CD4-positive, alpha-beta T cell (primary cell): ENCODE results near the gene PLEKHG4B. TPM values are rescaled to one million over a fixed set of nuclear protein-coding genes. Genes with fewer than 3 reads are reported as not detected.
"Not testable (repeated sequence)": the region's sequence is repeated elsewhere in the genome, so short reads cannot be mapped to it uniquely, and the experiment has no call there.

Source experiments
- ATAC-seq: fragments of 200-7000 bp; cut with Tn5 transposase; one replicate; pipeline ENCODE4 v1.10.0; 2022; ENCODE audit warnings: mild to moderate bottlenecking; ENCODE audit not compliant: poor library complexity
- CTCF ChIA-PET: fragments of 350-600 bp; sonication (Branson Sonifier 250); formaldehyde crosslinking; loops from one replicate; lab custom pipeline; 2021; ENCODE audit warnings: antibody characterized with exemption, inconsistent platforms; lab: Charles Lee
- POLR2A ChIA-PET: fragments of 350-600 bp; sonication (Branson Sonifier 250); formaldehyde crosslinking; loops from one replicate; lab custom pipeline; 2021; ENCODE audit warnings: antibody characterized with exemption, inconsistent platforms; lab: Charles Lee
- DNase-seq, 14 experiments: peaks; one replicate each; pipeline ENCODE4 v3.0.0-alpha.2; 2013 to 2020; ENCODE audit warnings: mixed read lengths in 2 of 14
- H3K27ac ChIP-seq, 2 donors: one replicate each; pipeline versions ENCODE4 v1.5.1 to v1.7.0; 2013; ENCODE audit warnings: low read length in 2 of 2, low read depth in 1 of 2, mild to moderate bottlenecking in 1 of 2
- H3K27me3 ChIP-seq, 2 experiments: 1 replicate in 1 of 2; 2 replicates in 1 of 2; pipeline versions ENCODE4 v1.6.1 to v1.7.0; 2013; ENCODE audit warnings: low read length in 2 of 2, control low read depth in 1 of 2, mild to moderate bottlenecking in 1 of 2, moderate library complexity in 1 of 2; ENCODE audit not compliant: insufficient read depth in 2 of 2, control insufficient read depth in 1 of 2
- H3K36me3 ChIP-seq: one replicate; pipeline ENCODE4 v1.6.1; 2013; ENCODE audit warnings: low read length, control low read depth; ENCODE audit not compliant: insufficient read depth
- H3K4me1 ChIP-seq: one replicate; pipeline ENCODE4 v1.6.1; 2013; ENCODE audit warnings: low read length, control low read depth; ENCODE audit not compliant: insufficient read depth
- H3K4me3 ChIP-seq: one replicate; pipeline ENCODE4 v1.5.1; 2013; ENCODE audit warnings: mild to moderate bottlenecking, low read length, moderate library complexity
- H3K9me3 ChIP-seq, 2 experiments: 1 replicate in 1 of 2; 2 replicates in 1 of 2; pipeline versions ENCODE4 v1.6.1 to v1.7.0; 2013; ENCODE audit warnings: low read length in 2 of 2, mild to moderate bottlenecking in 2 of 2, control low read depth in 1 of 2, moderate library complexity in 1 of 2; ENCODE audit not compliant: control insufficient read depth in 1 of 2, insufficient read depth in 1 of 2
- H3K27ac Mint-ChIP-seq: one replicate; pipeline ENCODE4 v1.8.0; 2020; ENCODE audit warnings: mixed read lengths
- H3K27me3 Mint-ChIP-seq: one replicate; pipeline ENCODE4 v1.8.0; 2021; ENCODE audit warnings: mixed read lengths
- H3K36me3 Mint-ChIP-seq: one replicate; pipeline ENCODE4 v1.8.0; 2021; ENCODE audit warnings: low read depth, mixed read lengths
- H3K4me1 Mint-ChIP-seq: one replicate; pipeline ENCODE4 v1.8.0; 2021; ENCODE audit warnings: low read depth, mixed read lengths
- H3K4me3 Mint-ChIP-seq: one replicate; pipeline ENCODE4 v1.8.0; 2020; ENCODE audit warnings: mild to moderate bottlenecking, mixed read lengths
- H3K9me3 Mint-ChIP-seq: one replicate; pipeline ENCODE4 v1.8.0; 2020; ENCODE audit warnings: mixed read lengths
- intact Hi-C, 2 experiments: fragments of 100-400 bp; cut with DNase I in 1 of 2; cut with micrococcal nuclease in 1 of 2; formaldehyde crosslinking; loops; one replicate each; pipeline versions ENCODE4 v1.15.1 to v1.9.0; 2023 to 2025; cut with DNase I, micrococcal nuclease
- total RNA-seq, 174 experiments: library from RNA in 2 of 174; stranded (reverse) in 2 of 174; gene quantifications; one replicate each; pipeline ENCODE4 v1.2.3 and lab custom pipeline; 2021 to 2026
- TF ChIP-seq, protein P1 (sequence below): fragments of 200-600 bp; IDR thresholded peaks from one replicate; pipeline ENCODE4 v1.8.0; 2022; ENCODE audit warnings: antibody characterized with exemption, mild to moderate bottlenecking

Gene PLEKHG4B
- total RNA-seq, 2 experiments from 2014 or later = 0.17 to 0.36 TPM

- ChIA-PET CTCF (no interaction called here), POLR2A (no interaction called here)
- Histone ChIP-seq H3K27ac (no peak overlapping the region), H3K27me3 (peaks cover 4 to 12% of the 10 kb centered on the region in 2 experiments), H3K4me1 (no peaks in the 10 kb centered on the region), H3K4me3 (no peak overlapping the region), H3K36me3 (no peaks in the 10 kb centered on the region), H3K9me3 (peaks cover 0 to 12% of the 10 kb centered on the region in 2 experiments)
- Mint-ChIP-seq H3K36me3 (no peaks in the 10 kb centered on the region), H3K27me3 (peaks cover 21% of the 10 kb centered on the region), H3K27ac (no peak overlapping the region), H3K9me3 (no peaks in the 10 kb centered on the region), H3K4me3 (no peak overlapping the region), H3K4me1 (no peaks in the 10 kb centered on the region)
- DNase-seq = peak in 1 of 14 experiments; percentile 10
- no peak for ATAC-seq
- TF ChIP-seq, protein P1, sequence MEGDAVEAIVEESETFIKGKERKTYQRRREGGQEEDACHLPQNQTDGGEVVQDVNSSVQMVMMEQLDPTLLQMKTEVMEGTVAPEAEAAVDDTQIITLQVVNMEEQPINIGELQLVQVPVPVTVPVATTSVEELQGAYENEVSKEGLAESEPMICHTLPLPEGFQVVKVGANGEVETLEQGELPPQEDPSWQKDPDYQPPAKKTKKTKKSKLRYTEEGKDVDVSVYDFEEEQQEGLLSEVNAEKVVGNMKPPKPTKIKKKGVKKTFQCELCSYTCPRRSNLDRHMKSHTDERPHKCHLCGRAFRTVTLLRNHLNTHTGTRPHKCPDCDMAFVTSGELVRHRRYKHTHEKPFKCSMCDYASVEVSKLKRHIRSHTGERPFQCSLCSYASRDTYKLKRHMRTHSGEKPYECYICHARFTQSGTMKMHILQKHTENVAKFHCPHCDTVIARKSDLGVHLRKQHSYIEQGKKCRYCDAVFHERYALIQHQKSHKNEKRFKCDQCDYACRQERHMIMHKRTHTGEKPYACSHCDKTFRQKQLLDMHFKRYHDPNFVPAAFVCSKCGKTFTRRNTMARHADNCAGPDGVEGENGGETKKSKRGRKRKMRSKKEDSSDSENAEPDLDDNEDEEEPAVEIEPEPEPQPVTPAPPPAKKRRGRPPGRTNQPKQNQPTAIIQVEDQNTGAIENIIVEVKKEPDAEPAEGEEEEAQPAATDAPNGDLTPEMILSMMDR = no peak
- intact Hi-C loops = no loop called here
Measured at GRCh38 chr5:163338-163620, 71.3 kb downstream of the PLEKHG4B start.

GRCh38 chr5:163841-164240 is 71.9 kb downstream of the PLEKHG4B start:
- ATAC-seq (no peak), DNase-seq (peak in 1 of 14 experiments; percentile 12)
- intact Hi-C loops = no loop called here
- TF ChIP-seq, protein P1 = no peak
- H3K27me3 Mint-ChIP-seq = peaks cover 21% of the 10 kb centered on the region
- ChIA-PET POLR2A (no interaction called here), CTCF (no interaction called here)
- H3K4me3 ChIP-seq = no peak overlapping the region
- H3K4me1 Mint-ChIP-seq = no peaks in the 10 kb centered on the region
- peaks cover 0 to 12% of the 10 kb centered on the region in 2 experiments for H3K27me3 ChIP-seq
- no peaks in the 10 kb centered on the region for H3K4me1 ChIP-seq
- no peaks in the 10 kb centered on the region for H3K9me3 Mint-ChIP-seq
- H3K36me3 ChIP-seq = no peaks in the 10 kb centered on the region
- H3K27ac Mint-ChIP-seq = no peak overlapping the region
- no peak overlapping the region for H3K4me3 Mint-ChIP-seq
- no peak overlapping the region for H3K27ac ChIP-seq
- H3K9me3 ChIP-seq = peaks cover 0 to 12% of the 10 kb centered on the region in 2 experiments
- H3K36me3 Mint-ChIP-seq = no peaks in the 10 kb centered on the region

- Mint-ChIP-seq H3K4me3 (no peak overlapping the region), H3K9me3 (no peaks in the 10 kb centered on the region), H3K27me3 (peaks cover 20% of the 10 kb centered on the region), H3K4me1 (no peaks in the 10 kb centered on the region), H3K36me3 (no peaks in the 10 kb centered on the region), H3K27ac (no peak overlapping the region)
- DNase-seq (peak in 1 of 14 experiments; percentile 7), ATAC-seq (no peak)
- ChIA-PET CTCF (no interaction called here), POLR2A (no interaction called here)
- Histone ChIP-seq H3K36me3 (no peaks in the 10 kb centered on the region), H3K27me3 (peaks cover 0 to 11% of the 10 kb centered on the region in 2 experiments), H3K27ac (no peak overlapping the region), H3K4me1 (no peaks in the 10 kb centered on the region), H3K4me3 (no peak overlapping the region), H3K9me3 (peaks cover 0 to 12% of the 10 kb centered on the region in 2 experiments)
- intact Hi-C loops = no loop called here
- TF ChIP-seq, protein P1 = no peak
Measured at GRCh38 chr5:164244-164643, 72.3 kb downstream of the PLEKHG4B start.

DNA sequence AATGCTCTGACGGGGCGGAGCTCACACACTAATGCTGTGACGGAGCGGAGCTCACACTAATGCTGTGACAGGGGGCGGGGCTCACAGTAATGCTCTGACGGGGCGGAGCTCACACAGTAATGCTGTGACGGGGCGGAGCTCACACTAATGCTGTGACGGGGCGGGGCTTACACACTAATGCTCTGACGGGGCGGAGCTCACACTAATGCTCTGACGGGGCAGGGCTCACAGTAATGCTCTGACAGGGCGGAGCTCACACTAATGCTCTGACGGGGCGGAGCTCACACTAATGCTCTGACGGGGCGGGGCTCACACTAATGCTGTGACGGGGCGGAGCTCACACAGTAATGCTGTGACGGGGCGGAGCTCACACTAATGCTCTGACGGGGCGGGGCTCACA is 72.8 kb downstream of the PLEKHG4B start:
- intact Hi-C loops, H3K27ac ChIP-seq, H3K4me1 Mint-ChIP-seq, H3K27ac Mint-ChIP-seq, H3K27me3 ChIP-seq, H3K9me3 Mint-ChIP-seq, CTCF ChIA-PET, POLR2A ChIA-PET, H3K4me3 Mint-ChIP-seq, H3K36me3 Mint-ChIP-seq, H3K4me1 ChIP-seq, ATAC-seq, H3K4me3 ChIP-seq, H3K36me3 ChIP-seq: not testable (repeated sequence)
- DNase-seq = peak in 1 of 14 experiments; percentile 37
- peaks cover 14% of the 10 kb centered on the region for H3K27me3 Mint-ChIP-seq
- peaks cover 0 to 16% of the 10 kb centered on the region in 2 experiments for H3K9me3 ChIP-seq
